Measurements from ENCODE around the gene CNTN4.

- TF ChIP-seq CTCF (IDR thresholded peaks at IDR 0.05) (no peak), POLR2A (IDR thresholded peaks at IDR 0.05) (no peak)
Observed at GRCh38 chr3:3105815-3106214, 1007.1 kb downstream of the CNTN4 start.
